NCI-H1092 (cell line): ENCODE results near the gene CDH23.

Experiments used
- DNase-seq: peaks from one replicate; lab custom pipeline; 2025; lab: John Stamatoyannopoulos, UW

Gene CDH23

DNA sequence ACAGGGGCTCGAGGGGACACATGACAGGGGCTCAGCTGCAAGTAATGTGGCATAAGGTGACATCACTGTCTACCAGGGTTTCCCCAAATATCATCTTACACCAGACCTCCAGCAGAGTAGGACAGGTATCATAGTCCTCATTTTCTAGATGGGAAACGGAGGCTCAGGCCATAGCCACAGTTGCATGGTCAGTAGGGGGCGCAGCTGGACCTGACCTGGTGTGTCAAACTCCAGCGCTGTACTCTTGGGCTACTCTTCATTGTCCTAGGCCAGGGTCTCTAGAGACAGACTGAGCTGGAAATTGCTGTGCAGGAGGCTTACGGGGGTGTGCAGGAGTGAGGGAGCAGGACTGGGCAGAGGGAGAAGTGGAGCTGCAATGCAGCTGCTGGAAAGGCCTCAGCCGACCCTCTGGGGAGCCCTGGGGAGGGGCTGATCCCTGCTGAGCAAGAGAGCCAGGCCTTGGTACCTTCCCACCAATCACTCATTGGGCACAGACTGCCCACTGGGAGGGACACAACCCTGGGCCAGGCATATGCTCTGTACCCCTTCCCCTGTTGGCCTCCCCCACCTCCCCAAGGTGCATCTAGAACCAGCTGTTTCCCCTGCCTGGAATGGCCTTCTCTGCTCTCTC is 89.9 kb downstream of the CDH23 start:
- DNase-seq = peak; percentile 28

DNA sequence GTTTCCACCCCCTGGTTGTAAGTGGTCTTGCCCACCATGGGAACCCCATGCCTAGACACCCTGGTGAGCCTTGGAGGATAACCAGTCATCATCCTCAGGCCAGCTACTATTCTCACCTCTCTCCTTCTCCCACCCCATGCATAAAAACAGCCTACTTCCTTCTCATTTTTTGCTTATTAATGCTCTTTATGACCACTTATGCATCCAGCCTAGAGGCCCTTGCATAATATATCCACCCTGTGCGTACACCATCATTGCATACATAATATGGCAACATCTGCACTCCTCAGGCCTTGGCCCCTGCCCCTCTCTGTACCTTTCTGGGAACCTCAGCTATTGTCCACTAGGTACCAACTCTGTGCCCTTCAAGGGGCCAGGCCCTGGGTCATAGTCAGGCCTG is 91.0 kb downstream of the CDH23 start:
- DNase-seq = no peak

DNA sequence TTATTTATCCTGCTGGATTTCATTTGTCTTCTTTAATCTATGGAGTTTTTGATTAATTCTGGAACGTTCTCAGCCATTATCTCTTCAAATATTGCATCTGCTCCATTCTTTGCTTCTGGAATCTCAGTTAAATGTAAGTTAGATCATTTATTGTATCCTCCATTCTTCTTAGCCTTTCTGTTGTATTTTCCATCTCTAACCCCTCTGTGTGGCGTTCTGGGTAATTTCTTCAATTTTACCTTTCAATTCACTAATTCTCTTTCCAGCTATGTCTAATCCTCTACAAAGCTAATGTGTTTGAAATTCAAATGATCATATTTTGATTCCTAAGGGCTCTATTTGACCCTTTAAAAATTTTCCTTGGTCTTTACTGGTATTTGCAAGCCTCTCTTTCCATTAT is 92.4 kb downstream of the CDH23 start:
- DNase-seq = no peak

DNA sequence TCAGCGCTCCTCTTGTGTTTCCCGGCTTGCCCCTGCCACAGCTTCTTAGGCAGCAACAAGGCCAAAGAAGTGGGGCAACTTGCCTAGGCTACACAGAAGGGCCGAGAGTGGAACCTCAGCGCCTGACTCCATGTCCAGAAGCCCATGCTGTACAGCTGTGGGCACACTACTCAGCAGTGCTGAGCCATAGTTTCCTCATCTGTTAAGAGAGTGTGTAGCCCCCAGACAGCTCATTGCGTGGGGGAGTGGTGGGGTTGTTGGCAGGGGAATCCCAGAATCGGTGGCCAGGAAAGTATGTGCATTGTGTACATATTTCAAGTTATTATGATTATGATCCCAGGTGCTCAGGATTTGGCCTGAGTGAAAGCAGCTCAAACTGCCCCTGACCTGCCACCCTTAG is 96.2 kb downstream of the CDH23 start:
- DNase-seq = no peak

DNA sequence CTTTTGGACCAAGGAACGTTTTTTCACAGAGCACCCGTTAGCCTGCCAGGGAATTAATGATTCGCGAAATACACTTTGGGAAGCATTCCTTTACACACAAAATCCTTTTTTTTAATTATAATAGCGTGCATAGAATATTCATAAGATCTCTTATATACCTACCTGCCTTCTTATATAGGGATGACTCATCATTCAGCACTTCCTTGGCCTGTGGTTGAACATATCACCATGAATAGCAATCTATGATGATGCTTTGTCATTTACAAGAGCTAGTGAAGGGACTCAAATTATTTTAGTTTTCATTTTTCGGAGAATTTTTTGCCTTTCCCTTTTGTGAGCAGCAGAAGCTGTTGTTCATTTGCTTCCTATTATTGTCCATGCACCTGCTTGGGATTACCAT is 97.0 kb downstream of the CDH23 start:
- no peak for DNase-seq

DNA sequence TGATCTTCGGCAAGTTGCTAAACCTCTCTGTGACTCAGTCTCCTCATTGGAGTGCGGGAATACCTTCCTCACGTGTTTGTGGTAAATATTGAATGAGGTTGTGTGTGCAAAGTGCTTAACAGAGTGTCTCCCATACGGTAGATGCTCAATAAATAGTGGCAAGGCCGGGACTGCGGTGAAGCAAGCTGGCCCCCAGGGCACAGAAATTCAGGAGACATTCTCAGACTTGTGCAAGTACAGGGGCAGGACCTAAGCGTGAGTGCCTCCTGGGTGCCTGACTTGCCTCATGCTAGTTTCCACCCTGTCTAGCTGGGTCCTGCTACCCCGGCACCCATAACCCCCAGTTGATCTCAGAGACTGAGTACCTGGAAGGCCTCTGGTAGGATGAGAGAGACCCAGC is 97.8 kb downstream of the CDH23 start:
- no peak for DNase-seq

DNA sequence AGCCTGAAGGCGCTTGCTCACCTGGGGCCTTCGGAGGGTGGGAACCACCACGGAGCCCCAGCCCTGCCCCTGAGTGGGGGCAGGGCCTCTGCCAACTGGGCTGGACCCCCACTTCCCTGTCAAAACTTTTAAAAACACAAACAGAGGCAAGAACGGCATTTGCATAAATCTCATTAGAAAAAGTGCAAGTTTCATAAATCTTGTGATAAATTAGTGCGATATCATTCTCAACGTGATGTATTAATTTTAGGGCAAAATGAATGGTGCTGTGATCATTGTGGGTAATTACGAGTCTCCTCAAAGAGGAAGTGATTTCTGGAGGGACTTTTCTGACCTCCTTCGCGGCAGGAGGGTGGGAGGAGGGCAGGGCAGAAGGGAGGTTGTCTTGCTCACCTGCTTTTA is 98.3 kb downstream of the CDH23 start:
- no peak for DNase-seq

DNA sequence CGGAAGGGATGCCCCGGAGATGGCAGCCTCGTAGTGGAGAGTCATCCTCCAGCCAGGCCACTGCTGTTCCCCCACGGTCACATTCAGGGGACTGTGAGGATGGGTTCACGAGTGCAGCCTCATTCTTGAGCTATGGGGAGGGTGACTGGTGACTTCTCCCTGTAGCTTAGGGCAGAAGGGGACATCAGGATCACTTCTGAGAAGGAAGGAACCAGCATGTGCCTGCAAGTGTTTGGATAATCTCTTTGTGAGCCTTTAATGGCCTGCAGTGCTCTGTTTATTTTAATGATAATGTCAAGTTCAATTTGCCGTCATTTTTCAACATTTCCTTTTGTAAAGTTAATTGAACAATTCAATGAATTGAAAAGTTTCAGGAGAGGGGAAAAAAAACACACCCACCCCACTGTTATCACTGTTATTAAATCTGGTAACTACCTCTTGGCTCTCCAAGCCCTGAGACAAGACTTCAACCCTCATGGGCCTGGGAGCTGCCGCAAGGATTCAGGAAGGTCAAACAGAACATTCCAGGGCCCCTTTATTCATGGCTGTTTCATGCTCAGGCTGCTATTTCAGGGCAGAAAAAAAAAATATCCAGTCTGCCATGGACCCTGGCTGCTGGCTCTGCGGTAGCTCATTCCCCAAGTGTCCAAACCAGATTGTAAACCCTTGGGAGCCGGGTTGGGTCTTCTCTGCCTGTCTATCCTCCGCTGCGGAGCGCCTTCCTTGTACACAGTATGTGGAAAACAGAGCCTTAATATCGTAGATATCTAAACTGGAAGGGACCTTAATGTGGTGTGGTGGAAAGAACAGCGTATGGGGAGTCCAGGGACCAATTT is 100.4 kb downstream of the CDH23 start:
- DNase-seq = no peak

DNA sequence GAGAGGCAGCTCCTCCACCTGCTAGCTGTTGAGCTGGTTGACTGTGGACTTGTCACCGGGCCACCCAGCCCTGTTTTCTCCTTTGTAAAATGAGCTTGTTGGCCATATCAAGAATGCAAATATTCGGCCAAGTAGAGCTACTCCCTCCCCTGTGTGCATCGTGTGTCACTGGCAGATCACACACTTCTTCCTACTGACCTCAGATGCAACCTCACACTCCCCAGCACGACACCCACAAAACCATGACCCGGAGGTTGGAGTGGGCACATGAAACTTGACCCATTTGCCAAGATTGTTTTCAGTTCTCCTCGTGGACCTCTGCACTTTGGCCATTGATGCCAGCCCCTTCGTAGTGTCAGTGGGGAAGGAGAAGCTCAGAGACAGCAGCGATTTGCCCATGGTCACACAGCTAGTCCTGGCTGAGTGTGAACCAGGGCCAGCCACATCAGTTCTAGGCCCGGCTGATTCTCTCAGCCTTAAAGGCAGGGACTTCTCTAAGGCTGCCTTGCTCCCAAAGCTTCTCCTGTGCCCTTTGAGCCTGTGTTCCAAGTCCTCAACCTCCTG is 101.1 kb downstream of the CDH23 start:
- DNase-seq = no peak

DNA sequence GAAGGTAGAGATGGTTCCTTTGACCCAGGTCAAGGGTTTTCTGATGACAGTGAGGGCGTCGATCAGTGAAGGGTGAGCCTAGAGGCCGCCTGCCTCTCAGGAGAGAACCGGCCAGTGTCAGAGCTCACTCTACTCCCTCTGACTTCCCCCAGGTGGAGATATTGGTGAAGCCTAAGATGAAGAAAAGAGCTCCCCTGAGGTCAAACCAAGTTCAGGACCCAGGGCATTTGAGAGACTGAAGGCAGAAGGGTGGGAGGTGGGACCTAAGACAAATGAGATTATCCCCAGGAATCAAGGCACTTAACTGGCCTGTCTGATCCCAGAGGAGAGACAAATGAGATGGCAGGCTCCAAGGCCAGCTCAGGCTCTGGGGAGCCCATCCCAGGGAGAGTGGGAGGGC is 104.7 kb downstream of the CDH23 start:
- DNase-seq = no peak

DNA sequence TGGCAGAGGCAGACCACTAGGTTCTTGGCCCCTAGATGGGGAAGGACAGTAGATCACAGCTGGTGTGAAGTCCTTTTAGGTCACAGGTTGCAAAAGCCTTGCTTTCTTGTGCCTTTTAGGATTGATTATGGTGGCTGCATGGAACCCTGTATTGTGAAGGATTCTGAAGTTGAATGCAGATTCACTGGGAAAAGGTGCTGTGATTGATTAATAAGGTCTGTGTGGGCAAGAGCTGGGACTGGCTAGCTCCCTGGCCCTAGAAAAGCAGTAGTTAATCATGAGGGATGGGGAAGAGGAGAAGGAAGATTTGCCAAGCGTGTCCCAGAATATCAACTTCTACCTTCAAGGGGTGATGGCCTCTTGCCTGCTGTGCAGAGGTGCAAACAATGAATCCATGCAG is 105.5 kb downstream of the CDH23 start:
- DNase-seq = no peak

DNA sequence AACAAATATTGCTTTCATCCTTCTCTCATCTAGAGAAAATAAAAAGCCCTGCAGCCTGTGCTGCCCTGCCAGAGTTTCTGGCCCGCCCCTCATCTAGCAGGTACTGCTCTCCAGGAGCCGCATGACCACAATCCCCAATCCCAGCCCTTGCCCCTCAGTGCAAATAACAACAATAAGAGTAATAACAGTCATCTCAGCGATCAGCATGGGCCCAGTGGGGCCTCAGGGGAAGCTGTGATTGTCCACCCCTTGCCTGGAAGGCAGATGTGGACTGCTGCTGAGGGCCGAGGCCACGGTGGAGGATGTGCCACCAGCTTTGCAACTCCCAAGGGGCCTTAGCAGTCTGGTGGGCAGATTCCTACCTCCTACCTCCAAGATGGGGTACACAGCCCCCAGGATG is 106.1 kb downstream of the CDH23 start:
- no peak for DNase-seq

DNA sequence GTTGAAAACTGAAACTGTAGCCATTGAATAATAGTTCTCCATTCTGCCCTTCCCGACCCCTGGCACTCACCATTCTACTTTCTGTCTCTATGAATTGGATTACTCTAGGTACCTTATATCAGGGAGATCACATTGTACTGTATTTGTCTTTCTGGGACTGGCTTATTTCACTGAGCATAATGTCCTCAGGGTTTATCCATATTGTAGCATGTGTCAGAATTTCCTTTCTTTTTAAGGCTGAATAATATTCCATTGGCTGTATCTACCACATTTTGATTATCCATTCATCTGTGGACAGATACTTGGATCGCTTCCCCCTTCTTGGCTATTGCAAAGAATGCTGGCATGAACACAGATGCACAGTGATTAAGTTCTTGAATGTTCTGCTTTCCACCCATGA is 107.4 kb downstream of the CDH23 start:
- DNase-seq = no peak

DNA sequence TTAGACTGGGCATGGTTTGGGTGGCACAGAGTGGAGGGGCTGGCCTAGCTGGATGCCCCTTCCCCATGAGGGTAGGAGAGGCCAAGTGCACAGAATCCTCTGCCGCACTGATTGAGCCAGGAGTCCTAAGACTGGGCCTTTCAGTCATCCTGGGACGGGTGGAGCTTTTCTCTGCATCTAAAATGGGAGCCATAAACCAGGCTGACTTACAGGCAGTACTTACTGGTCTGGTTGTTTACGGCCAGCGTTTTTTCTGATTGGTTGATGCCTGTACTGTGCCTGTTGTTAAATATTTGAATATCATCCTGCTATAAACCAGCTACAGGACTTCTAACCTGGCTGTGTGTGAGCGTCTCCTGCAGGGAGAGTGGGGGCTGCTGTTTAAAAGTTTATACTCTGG is 107.8 kb downstream of the CDH23 start:
- no peak for DNase-seq

DNA sequence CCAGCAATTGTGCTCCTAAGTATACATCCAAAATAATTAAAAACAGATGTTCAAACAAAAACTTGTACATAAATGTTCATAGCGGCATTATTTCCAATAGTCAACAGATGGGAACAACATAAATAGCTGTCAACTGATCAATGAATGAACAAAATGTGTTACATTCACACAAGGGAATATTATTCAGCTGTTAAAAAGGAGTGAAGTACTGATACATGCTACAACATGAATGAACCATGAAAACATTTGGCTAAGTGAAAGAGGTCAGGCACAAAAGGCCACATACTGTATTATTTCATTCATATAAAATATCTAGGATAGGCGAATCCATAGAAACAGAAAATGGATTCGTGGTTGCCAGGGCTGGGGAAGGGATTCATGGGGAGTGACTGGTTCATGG is 109.1 kb downstream of the CDH23 start:
- DNase-seq = no peak

DNA sequence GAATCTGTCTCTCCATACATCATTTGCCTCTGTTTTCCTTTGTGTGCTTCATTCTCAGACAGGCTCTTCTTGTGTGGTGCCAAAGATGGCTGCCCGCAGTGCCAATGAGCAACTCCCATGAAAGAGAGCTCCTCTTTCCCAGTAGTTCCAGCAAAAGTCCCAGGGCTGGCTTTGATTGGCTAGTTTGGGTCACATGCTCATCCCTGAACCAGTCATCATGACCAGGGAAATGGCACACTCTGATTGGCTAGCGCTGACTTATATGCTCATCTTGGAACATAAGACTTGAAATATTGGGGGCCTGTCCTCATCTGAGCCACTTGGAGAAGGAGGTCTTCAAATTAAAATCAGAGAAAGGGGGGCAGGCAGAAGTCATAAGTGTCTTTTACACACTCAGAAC is 112.7 kb downstream of the CDH23 start:
- no peak for DNase-seq

DNA sequence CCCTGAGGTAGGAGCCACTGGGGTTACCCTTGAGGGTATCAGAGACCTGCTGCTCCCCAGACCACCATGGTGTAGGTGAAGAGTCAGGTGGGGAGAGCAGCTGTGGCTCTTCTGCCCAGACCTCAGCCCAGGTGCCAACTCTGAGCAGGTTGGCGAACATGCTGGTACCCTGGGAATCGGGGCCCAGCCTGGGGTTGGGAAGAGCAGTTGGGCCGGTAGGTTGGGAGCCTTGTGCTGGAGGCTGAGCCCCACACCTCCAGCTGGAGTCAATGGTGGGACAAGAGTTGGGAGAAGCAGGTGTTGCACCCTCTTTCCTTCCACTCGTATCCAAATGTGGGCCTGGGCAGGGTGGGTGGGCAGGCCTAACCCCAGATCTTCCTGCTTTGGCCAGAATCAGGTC is 114.5 kb downstream of the CDH23 start:
- DNase-seq = no peak

DNA sequence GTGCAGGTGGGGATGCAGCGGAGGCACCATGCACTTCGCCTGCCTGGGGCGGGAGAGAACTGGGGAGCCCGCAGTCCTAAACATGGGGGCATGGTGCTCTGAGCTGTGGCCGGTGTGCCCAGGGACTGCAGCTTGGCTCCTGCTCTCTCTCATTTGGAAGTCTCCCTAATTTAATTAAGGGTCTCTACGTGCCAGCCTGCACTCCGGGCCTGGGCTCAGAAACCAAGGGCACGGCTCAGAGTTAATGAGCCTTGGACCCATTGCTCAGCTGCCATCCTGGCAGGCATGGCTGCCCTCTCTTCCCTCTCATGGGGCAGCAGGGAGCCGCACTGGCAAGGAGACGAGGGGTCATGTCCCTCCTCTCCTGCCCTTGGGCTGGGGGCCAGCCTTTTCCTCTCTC is 115.6 kb downstream of the CDH23 start:
- DNase-seq = no peak

DNA sequence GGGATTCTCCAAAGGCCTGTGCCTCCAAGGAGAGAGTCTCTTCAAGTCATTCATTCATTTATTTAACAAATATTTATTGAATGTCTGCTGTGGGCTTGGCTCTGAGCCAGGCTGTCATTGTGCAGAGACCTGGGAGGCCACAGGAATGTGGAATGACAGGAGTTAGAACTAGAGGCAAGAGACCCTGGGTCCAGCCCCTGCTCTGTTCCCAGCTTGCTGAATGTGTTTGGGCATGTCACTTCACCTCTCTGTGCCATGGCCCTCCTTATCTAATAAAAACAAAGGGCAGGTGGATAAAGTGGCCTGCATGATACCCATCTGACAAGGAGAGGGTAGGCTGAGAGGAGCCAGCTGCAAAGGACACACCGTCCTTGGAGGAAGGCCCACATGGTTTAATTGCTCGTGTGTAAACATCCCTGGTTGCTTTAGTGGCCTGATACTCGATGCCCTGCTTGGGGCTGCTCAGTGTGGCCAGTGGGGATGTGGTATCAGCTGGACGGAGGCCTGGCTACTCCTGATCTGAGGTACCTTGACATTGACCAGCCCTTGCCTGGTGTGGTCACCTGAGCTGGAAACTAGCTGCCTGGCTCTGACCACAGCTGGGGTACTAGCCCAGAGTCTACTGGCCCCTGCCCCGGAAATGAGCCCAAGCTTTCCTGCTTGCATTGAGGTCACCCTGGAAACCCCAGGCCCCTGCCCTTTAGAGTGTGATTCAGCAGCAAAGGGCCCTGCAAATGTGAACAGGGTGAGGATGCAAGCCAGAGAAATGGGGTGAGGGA is 116.2 kb downstream of the CDH23 start:
- DNase-seq = no peak

DNA sequence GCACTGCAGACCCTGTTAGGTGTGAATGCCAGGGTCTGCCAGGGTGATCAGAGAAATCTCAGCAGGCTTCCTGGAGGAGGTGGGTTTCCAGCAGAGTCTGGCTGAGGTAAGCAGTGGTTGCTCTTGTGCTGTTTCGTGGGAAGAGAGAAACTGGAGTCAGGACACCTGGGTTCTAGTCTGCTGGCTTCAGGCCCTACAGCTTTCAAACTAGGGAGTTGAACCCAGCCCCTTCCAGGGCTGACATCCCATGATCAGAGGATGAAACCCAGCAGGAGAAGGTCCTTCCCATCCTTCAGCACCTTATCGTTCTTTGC is 116.8 kb downstream of the CDH23 start:
- DNase-seq = no peak

DNA sequence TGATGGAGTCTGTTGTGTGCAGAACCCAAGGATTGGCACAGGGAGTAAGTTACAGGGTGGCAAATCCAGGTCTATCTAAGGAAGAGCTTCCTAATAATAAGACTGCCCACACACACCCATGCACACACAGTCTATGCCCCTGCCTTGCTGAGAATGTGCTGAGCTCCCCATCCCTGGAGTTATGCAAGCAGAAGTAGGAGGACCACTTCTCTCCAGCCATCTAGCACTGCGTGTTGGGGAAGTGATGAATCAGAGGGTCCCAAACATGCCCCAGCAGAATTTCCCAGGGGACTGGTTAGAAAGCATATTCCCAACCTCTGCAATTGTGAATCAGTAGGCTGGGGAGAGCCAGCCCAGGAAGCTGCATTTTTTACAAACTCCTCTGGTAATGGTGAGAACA is 117.2 kb downstream of the CDH23 start:
- no peak for DNase-seq

DNA sequence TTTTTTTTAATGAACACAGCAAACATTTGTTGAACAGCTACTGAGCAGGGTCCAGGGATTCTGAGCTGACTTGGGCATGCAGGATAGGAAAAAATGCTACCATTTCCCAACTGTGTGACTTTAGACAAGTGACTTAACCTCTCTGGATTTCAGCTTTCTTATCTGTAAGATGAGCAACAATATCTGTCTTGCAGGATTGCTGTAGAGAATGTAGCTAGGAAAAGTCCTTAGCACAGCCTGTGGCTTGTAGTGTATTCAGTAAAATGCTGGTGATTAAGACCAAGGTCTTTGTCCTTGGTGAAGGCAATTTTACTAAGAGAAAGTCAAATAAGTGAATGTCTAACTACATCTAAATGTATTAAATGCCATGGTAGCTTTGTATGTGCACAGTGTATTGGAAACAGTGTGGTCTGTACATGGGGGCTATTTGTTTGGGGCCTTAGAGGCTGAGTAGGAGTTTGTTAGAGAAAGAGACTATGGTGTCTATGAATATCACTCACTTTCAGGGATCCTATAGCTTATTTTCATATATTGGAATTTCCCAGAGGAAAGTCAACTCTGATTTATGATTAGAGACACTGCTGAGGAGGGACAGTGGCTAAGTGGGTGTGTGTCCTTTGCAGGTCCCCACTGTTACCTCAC is 118.9 kb downstream of the CDH23 start:
- no peak for DNase-seq

DNA sequence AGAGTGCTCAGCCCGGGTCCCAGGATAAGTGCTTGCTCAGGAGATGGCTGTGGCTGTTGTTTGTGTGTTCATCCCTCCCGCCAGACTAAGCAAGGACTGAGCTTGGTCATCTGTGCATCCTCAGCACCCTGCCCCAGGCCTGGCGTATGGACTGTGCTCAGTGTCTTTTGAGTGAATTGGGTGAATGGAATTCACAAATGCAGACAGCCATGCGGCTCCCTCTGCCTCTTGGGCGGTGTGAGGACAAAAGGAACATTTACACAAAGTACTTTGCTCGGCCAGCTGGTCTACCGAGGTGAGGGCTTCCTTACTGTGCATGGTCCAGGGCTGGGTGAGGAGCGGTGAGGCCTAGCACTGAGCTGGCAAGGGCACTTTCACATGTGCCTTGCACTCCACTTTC is 120.2 kb downstream of the CDH23 start:
- no peak for DNase-seq
